ENCODE results near the gene RAVER2.
"Not testable (repeated sequence)": the region's sequence is repeated elsewhere in the genome, so short reads cannot be mapped to it uniquely, and the experiment has no call there.

The RAVER2 gene

DNA sequence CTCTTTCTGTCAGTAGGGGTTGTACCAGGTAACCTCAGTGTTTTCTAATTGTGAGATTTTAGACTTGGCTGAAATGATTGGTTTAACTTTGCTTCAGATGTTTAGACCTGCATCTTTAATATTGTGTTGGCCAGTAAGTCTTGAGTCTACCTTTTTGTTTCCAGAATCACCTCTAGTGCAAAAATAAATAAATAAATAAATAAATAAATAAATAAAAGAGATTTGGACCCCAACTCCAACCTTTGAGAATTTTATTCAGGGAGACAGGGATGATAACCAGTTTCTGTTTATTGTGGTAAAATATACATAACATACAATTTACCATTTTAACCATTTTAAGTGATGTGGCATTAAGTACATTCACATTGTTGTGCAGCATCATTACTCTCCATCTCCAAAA is 64.4 kb downstream of the RAVER2 start:
- no peak for DNase-seq (ENCODE audit: low read depth)
- H3K4me3 ChIP-seq (ENCODE audit: low read depth, low read length) = no peak overlapping the region
- TF ChIP-seq, protein P1, sequence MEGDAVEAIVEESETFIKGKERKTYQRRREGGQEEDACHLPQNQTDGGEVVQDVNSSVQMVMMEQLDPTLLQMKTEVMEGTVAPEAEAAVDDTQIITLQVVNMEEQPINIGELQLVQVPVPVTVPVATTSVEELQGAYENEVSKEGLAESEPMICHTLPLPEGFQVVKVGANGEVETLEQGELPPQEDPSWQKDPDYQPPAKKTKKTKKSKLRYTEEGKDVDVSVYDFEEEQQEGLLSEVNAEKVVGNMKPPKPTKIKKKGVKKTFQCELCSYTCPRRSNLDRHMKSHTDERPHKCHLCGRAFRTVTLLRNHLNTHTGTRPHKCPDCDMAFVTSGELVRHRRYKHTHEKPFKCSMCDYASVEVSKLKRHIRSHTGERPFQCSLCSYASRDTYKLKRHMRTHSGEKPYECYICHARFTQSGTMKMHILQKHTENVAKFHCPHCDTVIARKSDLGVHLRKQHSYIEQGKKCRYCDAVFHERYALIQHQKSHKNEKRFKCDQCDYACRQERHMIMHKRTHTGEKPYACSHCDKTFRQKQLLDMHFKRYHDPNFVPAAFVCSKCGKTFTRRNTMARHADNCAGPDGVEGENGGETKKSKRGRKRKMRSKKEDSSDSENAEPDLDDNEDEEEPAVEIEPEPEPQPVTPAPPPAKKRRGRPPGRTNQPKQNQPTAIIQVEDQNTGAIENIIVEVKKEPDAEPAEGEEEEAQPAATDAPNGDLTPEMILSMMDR (IDR thresholded peaks at IDR 0.05; ENCODE audit: control insufficient read depth, extremely low read depth, insufficient read depth) = no peak

DNA sequence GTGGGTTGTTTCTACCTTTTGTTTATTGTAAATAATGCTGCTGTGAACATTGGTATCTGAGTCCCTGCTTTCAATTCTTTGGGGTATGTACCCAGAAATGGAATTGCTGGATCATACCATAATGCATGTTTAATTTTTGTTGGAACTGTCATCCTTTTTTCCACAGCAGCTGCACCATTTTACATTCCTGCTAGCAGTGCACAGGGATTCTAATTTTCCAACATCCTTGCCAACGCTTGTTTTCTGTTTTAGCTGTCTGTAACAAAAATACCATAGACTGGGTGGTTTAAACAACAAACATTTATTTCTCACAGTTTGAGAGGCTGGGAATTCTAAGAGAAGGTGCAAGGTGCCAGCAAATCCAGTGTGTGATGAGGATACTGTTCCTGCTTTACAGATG is 65.1 kb downstream of the RAVER2 start:
- TF ChIP-seq, protein P1 (IDR thresholded peaks at IDR 0.05; ENCODE audit: control insufficient read depth, extremely low read depth, insufficient read depth) = no peak
- no peak for DNase-seq (ENCODE audit: low read depth)
- H3K4me3 ChIP-seq (ENCODE audit: low read depth, low read length) = no peak overlapping the region

DNA sequence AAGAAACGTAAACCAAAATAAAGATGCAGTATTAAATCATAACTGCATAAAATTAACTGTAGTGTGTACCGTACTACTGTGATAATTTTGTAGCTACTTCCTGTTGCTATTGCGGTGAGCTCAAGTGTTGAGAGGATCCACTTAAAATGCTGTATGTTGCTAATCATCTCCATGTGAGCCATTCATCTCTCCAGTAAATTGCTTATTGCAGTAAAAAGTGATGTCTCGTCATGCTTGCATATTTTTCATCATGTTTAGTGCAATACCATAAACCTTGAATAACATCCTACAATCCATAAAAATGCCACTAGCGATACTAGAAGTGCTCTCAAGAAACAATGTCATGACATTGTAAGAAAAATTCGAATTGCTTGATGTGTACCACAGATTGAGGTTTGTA is 66.3 kb downstream of the RAVER2 start:
- TF ChIP-seq, protein P1 (IDR thresholded peaks at IDR 0.05; ENCODE audit: control insufficient read depth, extremely low read depth, insufficient read depth) = no peak

DNA sequence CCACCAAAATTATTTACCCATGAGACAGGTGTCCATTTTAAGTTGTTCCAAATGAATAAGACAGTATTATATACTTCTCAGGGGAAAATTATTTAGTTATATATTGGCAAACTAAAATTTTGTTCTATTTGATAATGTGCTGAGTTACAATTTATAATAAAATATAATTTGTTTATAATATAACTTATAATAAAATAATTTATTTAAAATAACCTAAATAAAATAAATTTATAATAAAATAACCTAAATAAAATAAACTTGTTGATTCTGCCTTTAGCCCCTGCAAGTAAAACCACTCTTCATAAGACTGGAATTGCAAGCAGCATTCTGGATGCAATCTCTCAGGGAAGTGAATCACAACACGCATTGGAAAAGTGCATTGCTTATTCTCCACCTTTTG is 69.6 kb downstream of the RAVER2 start:
- TF ChIP-seq, protein P1 (IDR thresholded peaks at IDR 0.05; ENCODE audit: control insufficient read depth, extremely low read depth, insufficient read depth) = no peak
- DNase-seq (ENCODE audit: low read depth) = no peak
- H3K4me3 ChIP-seq (ENCODE audit: low read depth, low read length) = no peak overlapping the region

More for the DNA sequence above, 66.3 kb downstream of the RAVER2 start:
- DNase-seq (ENCODE audit: low read depth) = no peak
- no peak overlapping the region for H3K4me3 ChIP-seq (ENCODE audit: low read depth, low read length)

DNA sequence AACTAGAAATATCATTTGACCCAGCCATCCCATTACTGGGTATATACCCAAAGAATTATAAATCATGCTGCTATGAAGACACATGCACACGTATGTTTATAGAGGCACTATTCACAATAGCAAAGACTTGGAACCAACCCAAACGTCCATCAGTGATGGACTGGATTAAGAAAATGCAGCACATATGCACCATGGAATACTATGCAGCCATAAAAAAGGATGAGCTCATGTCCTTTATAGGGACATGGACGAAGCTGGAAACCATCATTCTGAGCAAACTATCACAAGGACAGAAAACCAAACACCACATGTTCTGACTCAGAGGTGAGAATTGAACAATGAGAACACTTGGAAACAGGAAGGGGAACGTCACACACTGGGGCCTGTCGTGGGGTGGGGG is 72.5 kb downstream of the RAVER2 start:
- DNase-seq (ENCODE audit: low read depth); H3K4me3 ChIP-seq (ENCODE audit: low read depth, low read length): not testable (repeated sequence)

GRCh38 chr1:64820572-64820971 is 75.7 kb downstream of the RAVER2 start:
- not testable (repeated sequence) for DNase-seq (ENCODE audit: low read depth); H3K4me3 ChIP-seq (ENCODE audit: low read depth, low read length)

GRCh38 chr1:64822621-64823020 is 77.7 kb downstream of the RAVER2 start:
- TF ChIP-seq, protein P1 (IDR thresholded peaks at IDR 0.05; ENCODE audit: control insufficient read depth, extremely low read depth, insufficient read depth) = no peak
- DNase-seq (ENCODE audit: low read depth) = no peak
- H3K4me3 ChIP-seq (ENCODE audit: low read depth, low read length) = no peak overlapping the region

DNA sequence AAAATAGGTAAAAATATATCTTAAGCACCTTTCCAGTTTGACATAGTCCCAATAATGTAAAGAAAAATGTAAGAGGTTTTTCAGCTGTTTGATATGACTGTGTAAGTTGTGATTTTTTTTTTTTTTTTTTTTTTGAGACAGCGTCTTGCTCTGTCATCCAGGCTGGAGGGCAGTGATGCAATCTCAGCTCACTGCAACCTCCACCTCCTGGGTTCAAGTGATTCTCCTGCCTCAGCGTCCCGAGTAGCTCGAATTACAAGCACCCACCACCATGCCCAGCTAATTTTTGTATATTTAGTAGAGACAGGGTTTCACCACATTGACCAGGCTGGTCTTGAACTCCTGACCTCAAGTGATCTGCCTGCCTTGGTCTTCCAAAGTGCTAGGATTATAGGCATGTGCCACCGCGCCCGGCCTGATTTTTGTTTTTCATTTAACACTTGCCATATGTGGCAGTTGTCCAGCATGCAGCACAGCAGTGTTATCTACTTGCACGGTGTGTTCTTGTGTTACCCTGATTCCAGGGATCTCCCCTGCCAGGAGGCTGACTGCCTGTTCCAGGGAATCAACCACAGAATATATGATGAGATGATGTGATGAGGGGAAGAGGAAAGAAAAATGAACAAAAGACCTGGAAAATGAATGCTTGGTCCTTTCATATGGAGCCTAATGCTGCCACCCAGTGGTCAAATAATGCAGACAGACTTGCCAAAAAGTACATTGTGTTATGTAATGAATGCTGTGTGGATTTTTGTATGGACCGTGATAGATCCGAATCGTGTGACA is 79.0 kb downstream of the RAVER2 start:
- no peak overlapping the region for H3K4me3 ChIP-seq (ENCODE audit: low read depth, low read length)
- DNase-seq (ENCODE audit: low read depth) = peak; percentile 58
- TF ChIP-seq, protein P1 (IDR thresholded peaks at IDR 0.05; ENCODE audit: control insufficient read depth, extremely low read depth, insufficient read depth) = peak; percentile 79
